HG02970 (cell line): ENCODE results near the gene RRM1.

Experiments used
- ATAC-seq: cut with Tn5 transposase; IDR thresholded peaks from one replicate; pipeline ENCODE4 v1.9.1; 2021; ENCODE audit warnings: mild to moderate bottlenecking, moderate library complexity, moderate number of reproducible peaks; ENCODE audit not compliant: unreplicated experiment, low FRiP score

RRM1 gene

DNA sequence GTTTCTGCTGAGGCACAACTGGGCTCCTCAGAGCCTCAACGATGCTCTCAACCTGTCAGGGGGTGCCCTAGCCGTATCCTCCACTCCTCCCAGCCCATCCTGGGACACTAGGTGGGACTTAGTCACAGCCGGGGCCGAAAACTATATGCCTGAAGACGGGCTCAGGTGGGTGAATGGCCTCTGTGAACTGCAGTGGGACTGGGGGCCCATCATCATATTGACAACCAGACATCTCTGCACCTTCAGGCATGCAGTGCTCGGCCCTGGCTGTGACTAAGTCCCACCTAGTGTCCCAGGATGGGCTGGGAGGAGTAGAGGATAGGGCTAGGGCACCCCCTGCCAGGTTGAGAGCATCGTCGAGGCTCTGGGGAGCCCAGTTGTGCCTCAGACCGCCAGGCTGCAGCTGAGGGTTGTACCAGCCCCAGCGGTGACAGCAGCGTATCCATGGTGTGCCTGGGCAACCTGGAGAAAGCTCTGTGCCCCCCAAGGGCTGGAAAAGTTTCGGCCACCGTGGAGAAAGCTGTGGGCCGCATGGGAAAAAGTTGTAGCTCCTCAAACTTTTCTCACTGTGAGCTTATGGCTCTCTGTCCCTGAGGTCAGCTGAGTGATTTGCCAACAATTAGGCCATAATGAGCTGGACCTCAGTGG lies 88.9 kb downstream of the RRM1 start:
- ATAC-seq, result no peak

DNA sequence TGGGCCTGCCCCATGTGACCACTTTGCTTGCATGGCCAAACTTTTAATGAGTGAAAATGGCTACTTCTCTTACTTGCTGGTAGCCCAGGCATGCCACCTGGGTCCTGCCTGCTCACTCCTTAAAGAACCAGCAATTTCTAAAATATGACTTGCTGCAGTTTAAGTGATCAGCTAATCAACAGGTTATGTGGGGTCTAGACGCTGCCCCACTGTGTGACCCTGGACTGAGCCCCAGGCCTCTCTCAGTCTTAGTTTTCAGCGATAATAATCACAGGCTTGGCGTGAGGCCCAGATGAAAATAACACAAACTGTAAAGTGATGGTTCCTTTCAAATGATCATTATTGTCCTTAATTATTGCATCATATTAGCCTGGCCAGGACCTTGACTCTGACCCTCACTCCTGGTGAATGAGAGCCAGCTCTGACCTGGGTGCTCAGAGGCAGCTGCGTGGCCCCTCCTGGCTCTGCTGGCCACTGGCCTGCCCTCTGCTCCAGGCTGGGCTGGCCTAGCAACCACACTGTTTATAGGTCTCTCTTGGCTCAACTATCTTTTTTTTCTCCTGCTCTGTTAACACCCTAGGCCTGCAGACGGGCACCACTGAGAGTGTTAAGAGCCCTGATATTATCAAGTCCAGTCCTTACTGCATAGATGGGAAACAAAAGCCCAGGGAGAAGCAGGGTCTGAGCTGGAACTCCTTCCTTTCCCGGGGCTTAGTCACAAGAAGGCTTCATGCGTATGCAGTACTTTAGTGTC lies 89.7 kb downstream of the RRM1 start:
- ATAC-seq, result no peak

DNA sequence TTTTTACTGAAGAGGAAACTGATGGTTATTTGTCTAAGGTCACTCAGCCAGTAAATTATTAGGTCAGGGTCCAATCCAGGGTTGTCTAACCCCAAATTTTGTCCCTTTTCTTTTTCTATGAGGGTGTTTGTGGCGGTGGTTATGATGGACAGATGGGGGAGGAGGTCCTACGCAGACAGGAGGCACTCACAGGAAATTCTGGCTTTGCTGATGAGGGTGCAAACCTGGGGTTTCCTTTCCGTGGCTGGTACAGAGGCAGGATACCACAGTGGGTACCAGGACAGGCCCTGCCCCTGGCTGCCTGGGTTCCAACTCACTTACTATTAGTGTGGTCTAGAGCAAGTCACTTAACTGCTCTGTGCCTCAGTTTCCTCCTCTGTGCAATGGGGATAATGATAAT lies 91.0 kb downstream of the RRM1 start:
- no peak for ATAC-seq

GRCh38 chr11:4186464-4187054 lies 92.0 kb downstream of the RRM1 start:
- no peak for ATAC-seq

DNA sequence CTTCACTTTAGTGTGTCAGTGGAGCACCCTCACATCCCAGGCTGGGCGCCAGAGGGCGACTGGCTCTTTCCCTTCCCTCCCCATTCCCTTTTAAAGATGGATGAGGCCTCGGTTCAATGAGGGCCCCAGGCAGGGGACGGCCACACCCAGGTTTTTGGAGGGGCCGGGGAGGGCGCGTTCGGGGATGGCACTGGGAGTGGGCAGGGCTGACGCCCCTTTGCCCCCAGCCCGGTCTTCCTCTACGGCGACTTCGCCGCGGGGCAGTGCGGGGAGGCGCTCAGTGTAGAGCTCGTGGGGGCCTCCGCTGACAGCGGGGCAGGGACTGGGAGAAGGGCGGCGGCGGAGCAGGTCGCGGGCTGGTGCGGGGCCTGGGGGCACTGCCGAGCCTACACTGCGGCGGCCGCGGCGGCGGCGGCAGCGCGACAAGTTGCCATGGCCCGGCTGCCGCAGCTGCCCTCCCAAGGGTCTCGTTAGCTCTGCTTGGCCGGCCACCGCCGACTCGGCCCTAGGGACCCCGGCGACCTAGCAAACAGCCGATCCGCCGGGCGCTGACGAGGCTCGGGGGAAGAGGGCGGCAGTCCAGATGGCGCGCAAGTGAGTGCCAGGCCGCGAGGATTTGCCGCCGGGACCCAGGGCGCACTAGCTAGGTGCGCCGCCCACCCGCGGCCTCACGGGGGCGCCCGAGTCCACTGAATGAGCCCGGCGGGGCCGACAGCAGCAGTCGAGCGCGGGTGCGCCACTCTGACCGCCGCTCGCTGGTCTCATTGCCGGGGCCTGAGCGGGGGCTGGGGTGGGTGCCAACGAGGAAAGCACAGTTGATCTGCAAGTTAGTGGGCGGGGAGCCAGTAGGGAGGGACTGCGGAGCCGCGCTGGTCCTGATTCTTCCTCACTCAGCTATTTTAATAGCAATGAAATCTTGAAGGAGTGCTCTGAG lies 92.7 kb downstream of the RRM1 start:
- ATAC-seq, result peak; percentile 88
